ENCODE results near the gene TRMT13.

Gene TRMT13, protein sequence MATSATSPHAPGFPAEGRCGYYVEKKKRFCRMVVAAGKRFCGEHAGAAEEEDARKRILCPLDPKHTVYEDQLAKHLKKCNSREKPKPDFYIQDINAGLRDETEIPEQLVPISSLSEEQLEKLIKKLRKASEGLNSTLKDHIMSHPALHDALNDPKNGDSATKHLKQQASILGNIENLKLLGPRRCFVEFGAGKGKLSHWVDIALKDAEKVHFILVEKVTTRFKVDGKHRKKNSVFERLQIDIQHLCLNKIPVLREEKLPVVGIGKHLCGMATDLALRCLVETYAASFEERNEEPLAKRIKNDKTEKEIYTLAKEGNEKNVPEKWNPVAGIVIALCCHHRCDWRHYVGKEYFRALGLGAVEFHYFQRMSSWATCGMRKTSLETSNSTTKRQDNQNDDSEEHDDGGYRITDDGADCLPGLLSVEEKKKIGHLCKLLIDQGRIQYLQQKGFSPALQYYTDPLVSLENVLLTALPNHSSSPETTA

DNA sequence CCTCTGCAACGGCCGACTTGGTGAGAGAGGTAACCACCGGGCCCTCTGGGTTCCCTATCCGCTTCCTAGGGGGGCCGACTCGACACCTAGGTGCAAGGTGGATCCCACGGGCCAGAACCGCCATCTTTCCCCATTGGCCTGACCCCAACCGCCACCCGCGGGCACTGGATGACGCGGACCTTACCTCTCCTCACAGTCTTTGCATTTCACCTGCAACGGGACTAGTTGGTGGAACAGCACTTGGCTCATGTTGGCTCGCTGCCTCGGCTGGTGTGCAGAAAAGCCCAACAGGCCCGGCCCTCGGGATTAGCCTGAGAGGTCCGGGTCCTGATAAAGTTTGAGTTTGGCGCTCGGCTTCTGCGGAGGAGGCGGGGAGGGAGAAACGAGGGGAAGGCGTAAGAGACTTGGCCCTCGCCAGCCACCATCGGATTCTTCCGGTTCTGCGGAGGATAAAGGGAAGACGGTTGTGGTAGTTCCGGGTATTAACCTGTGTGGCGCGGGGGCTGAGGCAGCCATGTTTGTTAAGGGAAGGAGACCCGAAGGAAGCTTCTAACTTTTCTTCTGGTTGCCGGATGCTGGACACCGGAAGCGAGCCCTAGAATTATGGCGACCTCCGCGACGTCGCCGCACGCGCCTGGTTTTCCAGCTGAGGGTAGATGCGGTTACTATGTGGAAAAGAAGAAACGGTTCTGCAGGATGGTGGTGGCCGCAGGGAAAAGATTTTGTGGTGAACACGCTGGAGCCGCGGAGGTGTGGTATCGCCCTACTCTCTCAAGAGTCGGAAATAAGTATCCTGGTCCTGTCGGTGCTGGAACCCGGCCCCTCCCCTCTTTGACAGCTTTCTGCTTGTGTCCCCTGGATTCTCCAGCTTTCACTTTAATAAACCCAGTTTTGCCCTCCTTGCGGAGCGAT lies at the start of gene TRMT13, which contains the start of gene SASS6:
Gene TRMT13 (plus strand): TSS at position 598 of the 912 bp plus-strand sequence. CDS start 6 bp downstream, at position 604.
Gene SASS6 (minus strand): TSS at position 365 of the 912 bp plus-strand sequence. CDS start 116 bp downstream, at position 249.
- H3K9me3 Mint-ChIP-seq: no peaks in the 10 kb centered on the region
- H3K27ac Mint-ChIP-seq: peak within 1 kb of the TSS; percentile 99
- TF ChIP-seq, protein P1, sequence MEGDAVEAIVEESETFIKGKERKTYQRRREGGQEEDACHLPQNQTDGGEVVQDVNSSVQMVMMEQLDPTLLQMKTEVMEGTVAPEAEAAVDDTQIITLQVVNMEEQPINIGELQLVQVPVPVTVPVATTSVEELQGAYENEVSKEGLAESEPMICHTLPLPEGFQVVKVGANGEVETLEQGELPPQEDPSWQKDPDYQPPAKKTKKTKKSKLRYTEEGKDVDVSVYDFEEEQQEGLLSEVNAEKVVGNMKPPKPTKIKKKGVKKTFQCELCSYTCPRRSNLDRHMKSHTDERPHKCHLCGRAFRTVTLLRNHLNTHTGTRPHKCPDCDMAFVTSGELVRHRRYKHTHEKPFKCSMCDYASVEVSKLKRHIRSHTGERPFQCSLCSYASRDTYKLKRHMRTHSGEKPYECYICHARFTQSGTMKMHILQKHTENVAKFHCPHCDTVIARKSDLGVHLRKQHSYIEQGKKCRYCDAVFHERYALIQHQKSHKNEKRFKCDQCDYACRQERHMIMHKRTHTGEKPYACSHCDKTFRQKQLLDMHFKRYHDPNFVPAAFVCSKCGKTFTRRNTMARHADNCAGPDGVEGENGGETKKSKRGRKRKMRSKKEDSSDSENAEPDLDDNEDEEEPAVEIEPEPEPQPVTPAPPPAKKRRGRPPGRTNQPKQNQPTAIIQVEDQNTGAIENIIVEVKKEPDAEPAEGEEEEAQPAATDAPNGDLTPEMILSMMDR (IDR thresholded peaks at IDR 0.05): no peak
- H3K4me3 Mint-ChIP-seq: peak within 1 kb of the TSS; percentile 100
- no peaks in the 10 kb centered on the region for H3K27me3 Mint-ChIP-seq (ENCODE audit: low read depth, poor library complexity)
- peaks cover 4% of the 10 kb centered on the region for H3K36me3 Mint-ChIP-seq (ENCODE audit: low read depth)
- DNase-seq: peak; percentile 88
- peaks cover 35% of the 10 kb centered on the region for H3K4me1 Mint-ChIP-seq

DNA sequence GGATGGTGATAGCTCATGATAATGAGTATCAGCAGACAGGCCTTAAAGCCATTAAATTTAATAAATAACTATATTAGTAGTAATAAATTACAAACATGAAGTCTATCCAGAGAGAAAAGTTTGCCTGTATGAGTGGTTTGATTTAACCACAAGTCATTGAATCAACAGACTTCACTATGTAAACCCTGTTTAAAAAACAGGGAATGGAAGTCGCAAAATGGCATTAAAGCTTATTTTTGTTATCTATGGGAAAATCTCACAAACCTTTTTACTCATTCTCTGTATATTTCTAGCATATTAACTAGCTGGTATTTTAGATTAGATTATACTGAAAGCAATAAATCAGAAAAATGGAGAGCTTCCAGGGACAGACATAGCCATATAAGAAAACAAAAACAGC lies 45.6 kb upstream of the TRMT13 start:
- H3K27me3 Mint-ChIP-seq (ENCODE audit: low read depth, poor library complexity): no peaks in the 10 kb centered on the region

DNA sequence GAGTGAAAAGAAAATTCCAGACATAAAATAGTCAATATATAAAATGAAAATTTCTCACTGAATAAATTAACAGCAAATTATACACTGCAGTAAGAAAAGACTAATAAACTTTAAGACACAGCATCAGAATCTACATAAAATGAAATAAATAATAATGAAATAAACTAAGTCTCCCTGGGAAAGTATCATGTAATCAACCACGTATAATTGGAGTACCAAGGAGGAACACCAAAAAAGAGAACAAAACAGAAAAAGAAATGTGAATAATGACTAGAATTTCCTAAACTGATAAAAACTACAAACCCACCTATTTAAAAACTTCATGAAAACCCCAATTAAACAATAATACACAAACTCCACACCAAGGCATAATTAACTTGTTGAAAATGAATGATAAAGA lies 43.9 kb upstream of the TRMT13 start:
- Mint-ChIP-seq H3K36me3 (ENCODE audit: low read depth) (peaks cover 63% of the 10 kb centered on the region), H3K27ac (no peak overlapping the region), H3K27me3 (ENCODE audit: low read depth, poor library complexity) (no peaks in the 10 kb centered on the region)

More for the DNA sequence above, 45.6 kb upstream of the TRMT13 start:
- no peaks in the 10 kb centered on the region for H3K4me1 Mint-ChIP-seq
- H3K27ac Mint-ChIP-seq: no peak overlapping the region
- H3K9me3 Mint-ChIP-seq: no peaks in the 10 kb centered on the region
- TF ChIP-seq, protein P1 (IDR thresholded peaks at IDR 0.05): no peak
- no peak overlapping the region for H3K4me3 Mint-ChIP-seq
- peaks cover 46% of the 10 kb centered on the region for H3K36me3 Mint-ChIP-seq (ENCODE audit: low read depth)
- no peak for DNase-seq

DNA sequence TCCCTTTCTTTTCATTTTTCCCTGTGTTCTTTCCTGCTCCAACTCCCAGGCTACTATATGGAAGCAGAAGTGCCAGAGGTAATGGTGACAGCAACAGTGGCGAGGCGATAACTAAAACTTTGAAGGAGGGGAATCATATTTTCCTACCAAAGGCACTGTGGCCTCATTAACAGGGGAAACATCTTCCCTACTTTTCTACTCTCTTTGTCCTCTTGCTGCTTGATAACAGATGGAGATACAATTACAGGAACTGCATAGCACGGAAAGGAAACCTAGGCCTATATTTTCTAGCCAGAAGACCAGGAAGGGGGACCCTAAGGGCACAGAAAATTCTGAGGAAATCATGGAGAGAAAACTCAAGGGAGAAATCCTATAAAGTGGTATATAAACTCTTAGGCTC lies 42.5 kb upstream of the TRMT13 start:
- DNase-seq: no peak
- H3K4me1 Mint-ChIP-seq: no peaks in the 10 kb centered on the region
- no peak overlapping the region for H3K4me3 Mint-ChIP-seq
- H3K9me3 Mint-ChIP-seq: no peaks in the 10 kb centered on the region
- H3K27ac Mint-ChIP-seq: peak overlapping the region; percentile 34
- no peaks in the 10 kb centered on the region for H3K27me3 Mint-ChIP-seq (ENCODE audit: low read depth, poor library complexity)
- TF ChIP-seq, protein P1 (IDR thresholded peaks at IDR 0.05): no peak
- H3K36me3 Mint-ChIP-seq (ENCODE audit: low read depth): peaks cover 68% of the 10 kb centered on the region

More for the DNA sequence above, 43.9 kb upstream of the TRMT13 start:
- no peak for DNase-seq
- no peaks in the 10 kb centered on the region for H3K4me1 Mint-ChIP-seq
- H3K9me3 Mint-ChIP-seq: no peaks in the 10 kb centered on the region
- no peak overlapping the region for H3K4me3 Mint-ChIP-seq
- TF ChIP-seq, protein P1 (IDR thresholded peaks at IDR 0.05): no peak

DNA sequence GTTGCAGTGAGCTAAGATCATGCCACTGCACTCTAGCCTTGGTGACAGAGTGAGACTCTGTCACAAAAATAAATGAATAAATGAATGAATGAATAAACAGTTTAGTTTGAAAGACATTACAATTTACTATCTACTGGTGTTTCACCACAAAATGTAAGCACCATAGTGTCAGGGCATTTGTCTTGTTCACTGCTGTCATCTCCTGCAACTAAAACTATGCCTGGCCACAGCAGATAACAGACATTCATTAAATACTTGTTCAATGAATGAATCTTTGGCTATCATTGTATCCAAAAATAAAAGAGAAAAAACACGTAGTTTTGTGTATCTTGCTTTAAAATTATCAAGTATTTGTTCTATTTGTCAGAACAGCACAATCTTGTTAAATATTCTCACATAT lies 32.8 kb upstream of the TRMT13 start:
- Mint-ChIP-seq H3K27ac (no peak overlapping the region), H3K4me1 (no peaks in the 10 kb centered on the region), H3K36me3 (ENCODE audit: low read depth) (peaks cover 64% of the 10 kb centered on the region), H3K9me3 (peaks cover 7% of the 10 kb centered on the region), H3K27me3 (ENCODE audit: low read depth, poor library complexity) (no peaks in the 10 kb centered on the region), H3K4me3 (no peak overlapping the region)
- DNase-seq: no peak
- TF ChIP-seq, protein P1 (IDR thresholded peaks at IDR 0.05): no peak
